Loucy (cell line): ENCODE measurements around the gene HK1.
"Not testable (repeated sequence)": the region's sequence is repeated elsewhere in the genome, so short reads cannot be mapped to it uniquely, and the experiment has no call there.

Source experiments
- CTCF ChIP-seq: fragments of 200-600 bp; sonication (generic); conservative IDR thresholded peaks from 2 replicates; pipeline ENCODE4 v1.5.1; 2014; ENCODE audit warnings: mild to moderate bottlenecking, antibody characterized with exemption, low read length
- EZH2phosphoT487 ChIP-seq: fragments of 200-600 bp; IDR thresholded peaks from 2 replicates; pipeline ENCODE4 v1.6.1; 2018; ENCODE audit warnings: antibody characterized with exemption, mild to moderate bottlenecking, moderate library complexity, borderline replicate concordance

- not testable (repeated sequence) for TF ChIP-seq CTCF, EZH2phosphoT487
Observed at GRCh38 chr10:69450395-69450794, 172.1 kb downstream of the HK1 start.
